IMR-90 (cell line): ENCODE data around the gene DCDC1. TPM values are rescaled to one million over a fixed set of nuclear protein-coding genes. Genes with fewer than 3 reads are reported as not detected.

Experiments
- ATAC-seq: fragments of 200-7000 bp; cut with Tn5 transposase; 2 replicates; pipeline ENCODE4 v1.9.1; 2020; ENCODE audit warnings: low read depth, mild to moderate bottlenecking, moderate library complexity
- BruUV-seq: library from RNA; stranded (reverse); fragments of 400-500 nt; replicated peaks from 2 replicates; lab custom pipeline; 2021; lab: Mats Ljungman, UMichigan
- CTCF ChIA-PET: fragments of 300-600 bp; formaldehyde crosslinking; extraction: SDS; loops from one replicate; lab custom pipeline; 2021; ENCODE audit warnings: antibody characterized with exemption; lab: Yijun Ruan, JAX
- POLR2A ChIA-PET: fragments of 300-600 bp; sonication (Branson Sonifier 250); formaldehyde crosslinking; loops from one replicate; lab custom pipeline; 2022; ENCODE audit warnings: antibody characterized with exemption; ENCODE audit not compliant: unreplicated experiment; lab: Charles Lee
- DNase-seq: peaks from one replicate; pipeline ENCODE4 v3.0.0; 2013
- H2AFZ ChIP-seq: replicated peaks from 2 replicates; pipeline ENCODE3; 2013; ENCODE audit warnings: low read length, mild to moderate bottlenecking; ENCODE audit not compliant: poor library complexity
- H2AK5ac ChIP-seq: 2 replicates; pipeline ENCODE4 v1.6.1; 2013; ENCODE audit warnings: low read depth, low read length, inconsistent platforms
- H2AK9ac ChIP-seq: replicated peaks from 2 replicates; pipeline ENCODE3; 2013; ENCODE audit warnings: mild to moderate bottlenecking, low read depth, low read length, moderate library complexity; ENCODE audit not compliant: poor library complexity
- H2BK120ac ChIP-seq: 2 replicates; pipeline ENCODE4 v1.6.1; 2013; ENCODE audit warnings: low read depth, low read length, inconsistent platforms
- H2BK15ac ChIP-seq: 3 replicates; pipeline ENCODE4 v1.6.1; 2013; ENCODE audit warnings: low read depth, low read length, inconsistent platforms
- H2BK20ac ChIP-seq: 2 replicates; pipeline ENCODE4 v1.6.1; 2013; ENCODE audit warnings: low read depth, mild to moderate bottlenecking, inconsistent platforms, low read length, moderate library complexity
- H2BK5ac ChIP-seq: 2 replicates; pipeline ENCODE4 v1.6.1; 2013; ENCODE audit warnings: mild to moderate bottlenecking, low read depth, low read length, inconsistent platforms; ENCODE audit not compliant: poor library complexity, severe bottlenecking
- H3K14ac ChIP-seq: replicated peaks from 2 replicates; pipeline ENCODE4 v1.6.1; 2013; ENCODE audit warnings: low read depth, low read length, inconsistent platforms
- H3K18ac ChIP-seq: 2 replicates; pipeline ENCODE4 v1.6.1; 2013; ENCODE audit warnings: low read depth, low read length, control low read depth
- H3K23ac ChIP-seq: 2 replicates; pipeline ENCODE4 v1.6.1; 2013; ENCODE audit warnings: low read depth, low read length, inconsistent platforms
- H3K27ac ChIP-seq: 2 replicates; pipeline ENCODE4 v1.5.1; 2013; ENCODE audit warnings: mild to moderate bottlenecking, control low read depth, low read length; ENCODE audit not compliant: insufficient read depth
- H3K27me3 ChIP-seq: 2 replicates; pipeline ENCODE4 v1.6.1; 2013; ENCODE audit warnings: low read length; ENCODE audit not compliant: control insufficient read depth, insufficient read depth
- H3K36me3 ChIP-seq: 2 replicates; pipeline ENCODE4 v1.6.1; 2013; ENCODE audit warnings: low read length, mixed read lengths; ENCODE audit not compliant: control insufficient read depth, insufficient read depth
- H3K4ac ChIP-seq: 2 replicates; pipeline ENCODE4 v1.6.1; 2013; ENCODE audit warnings: low read depth, low read length, inconsistent platforms
- H3K4me1 ChIP-seq: 2 replicates; pipeline ENCODE4 v1.6.1; 2013; ENCODE audit warnings: low read length, mixed read lengths; ENCODE audit not compliant: control insufficient read depth, insufficient read depth
- H3K4me2 ChIP-seq: 2 replicates; pipeline ENCODE4 v1.6.1; 2013; ENCODE audit warnings: low read depth, mild to moderate bottlenecking, control low read depth, low read length, moderate library complexity
- H3K4me3 ChIP-seq: 2 replicates; pipeline ENCODE4 v1.5.1; 2013; ENCODE audit warnings: low read depth, mild to moderate bottlenecking, control low read depth, low read length, moderate library complexity; ENCODE audit not compliant: insufficient read depth
- H3K56ac ChIP-seq: 2 replicates; pipeline ENCODE4 v1.6.1; 2013; ENCODE audit warnings: low read length, inconsistent platforms; ENCODE audit not compliant: insufficient read depth; ENCODE audit errors: extremely low read depth
- H3K79me1 ChIP-seq, 2 experiments: 2 replicates each; pipeline ENCODE4 v1.6.1; 2013; ENCODE audit warnings: low read length in 2 of 2, inconsistent platforms in 1 of 2, low read depth in 1 of 2
- H3K9ac ChIP-seq: 2 replicates; pipeline ENCODE4 v1.6.1; 2013; ENCODE audit warnings: low read depth, low read length, control low read depth
- H3K9me1 ChIP-seq: 2 replicates; pipeline ENCODE4 v1.6.1; 2013; ENCODE audit warnings: low read length, inconsistent platforms; ENCODE audit not compliant: insufficient read depth
- H3K9me3 ChIP-seq: 2 replicates; pipeline ENCODE4 v1.6.1; 2013; ENCODE audit warnings: low read length; ENCODE audit not compliant: control insufficient read depth, insufficient read depth
- H4K20me1 ChIP-seq: 2 replicates; pipeline ENCODE4 v1.6.1; 2013; ENCODE audit warnings: low read length, inconsistent platforms; ENCODE audit not compliant: insufficient read depth
- H4K5ac ChIP-seq: 2 replicates; pipeline ENCODE4 v1.6.1; 2013; ENCODE audit warnings: mild to moderate bottlenecking, low read depth, low read length, control low read depth
- H4K8ac ChIP-seq, 2 experiments: 2 replicates each; pipeline ENCODE4 v1.6.1; 2013; ENCODE audit warnings: low read depth in 2 of 2, low read length in 2 of 2, control low read depth in 1 of 2, inconsistent platforms in 1 of 2
- H4K91ac ChIP-seq: 2 replicates; pipeline ENCODE4 v1.6.1; 2013; ENCODE audit warnings: low read depth, low read length, inconsistent platforms; ENCODE audit not compliant: insufficient read depth
- BHLHE40 ChIP-seq: fragments of 150-350 bp; IDR thresholded peaks from 2 replicates; pipeline ENCODE4 v1.6.1; 2016; ENCODE audit warnings: mild to moderate bottlenecking, low read depth, low read length
- CEBPB ChIP-seq: IDR thresholded peaks from 2 replicates; pipeline ENCODE4 v1.6.1; 2012; ENCODE audit warnings: low read depth, low read length, improper control_type of control experiment
- CHD1 ChIP-seq: IDR thresholded peaks from 2 replicates; pipeline ENCODE4 v1.6.1; 2012; ENCODE audit warnings: low read depth, low read length, improper control_type of control experiment
- FOS ChIP-seq: fragments of 150-350 bp; IDR thresholded peaks from 2 replicates; pipeline ENCODE4 v1.6.1; 2016; ENCODE audit warnings: low read depth, low read length
- MAZ ChIP-seq: IDR thresholded peaks from 2 replicates; pipeline ENCODE4 v1.6.1; 2012; ENCODE audit warnings: low read depth, mild to moderate bottlenecking, low read length, improper control_type of control experiment, moderate library complexity, borderline replicate concordance
- POLR2A ChIP-seq: IDR thresholded peaks from 2 replicates; pipeline ENCODE4 v1.6.1; 2012; ENCODE audit warnings: mild to moderate bottlenecking, low read depth, low read length
- RCOR1 ChIP-seq: IDR thresholded peaks from 2 replicates; pipeline ENCODE4 v1.6.1; 2012; ENCODE audit warnings: mild to moderate bottlenecking, low read length, improper control_type of control experiment; ENCODE audit not compliant: insufficient replicate concordance
- SMC3 ChIP-seq: fragments of 150-350 bp; IDR thresholded peaks from 2 replicates; pipeline ENCODE4 v1.6.1; 2016; ENCODE audit warnings: low read depth, mild to moderate bottlenecking, antibody characterized with exemption, low read length, moderate library complexity
- WGBS, 2 experiments: methylation state at CpG; one replicate each; pipeline versions ENCODE4 v1.1.5 to v1.1.7; 2013; ENCODE audit warnings: missing lambda C conversion rate in 2 of 2; ENCODE audit not compliant: insufficient read length in 1 of 2; ENCODE audit errors: extremely low coverage in 2 of 2; 5-methylcytosine and 5-hydroxymethylcytosine counted together
- dilution Hi-C: fragments of 300-500 bp; cut with HindIII; formaldehyde crosslinking; loops from one replicate; pipeline ENCODE4 v1.14.3; 2018; ENCODE audit warnings: low sequenced_read_pairs; ENCODE audit not compliant: unreplicated experiment
- in situ Hi-C: fragments of 300-500 bp; cut with MboI; formaldehyde crosslinking; loops from 3 replicates; pipeline ENCODE4 v1.14.3; 2019; ENCODE audit warnings: low sequenced_read_pairs, inconsistent platforms, mixed read lengths
- intact Hi-C: fragments of 100-400 bp; cut with micrococcal nuclease; formaldehyde crosslinking; loops from 2 replicates; pipeline ENCODE4 v1.10.0; 2022
- polyA plus RNA-seq, 3 experiments: library from polyadenylated mRNA; depleted of rRNA; stranded (reverse); fragments of >200 nt; gene quantifications; 2 replicates each; pipeline ENCODE4 v1.2.3, GENCODE V29; 2012; ENCODE audit warnings: low replicate concordance in 1 of 3
- total RNA-seq: library from RNA; depleted of rRNA; stranded (reverse); fragments of >200 nt; gene quantifications from 2 replicates; pipeline ENCODE4 v1.2.3, GENCODE V29; 2012
- TF ChIP-seq, protein P1 (sequence below): fragments of 150-350 bp; IDR thresholded peaks from 2 replicates; pipeline ENCODE4 v1.6.1; 2016; ENCODE audit warnings: low read depth, mild to moderate bottlenecking, low read length, moderate library complexity, borderline replicate concordance
- TF ChIP-seq, protein P2 (sequence below): fragments of 150-350 bp; IDR thresholded peaks from 2 replicates; pipeline ENCODE4 v1.6.1; 2017; ENCODE audit warnings: mild to moderate bottlenecking, antibody characterized with exemption, low read length, low read depth

Gene DCDC1
- total and polyA plus RNA-seq, 2 of the 4 experiments (the other 2 are of a cell fraction): not detected

DNA sequence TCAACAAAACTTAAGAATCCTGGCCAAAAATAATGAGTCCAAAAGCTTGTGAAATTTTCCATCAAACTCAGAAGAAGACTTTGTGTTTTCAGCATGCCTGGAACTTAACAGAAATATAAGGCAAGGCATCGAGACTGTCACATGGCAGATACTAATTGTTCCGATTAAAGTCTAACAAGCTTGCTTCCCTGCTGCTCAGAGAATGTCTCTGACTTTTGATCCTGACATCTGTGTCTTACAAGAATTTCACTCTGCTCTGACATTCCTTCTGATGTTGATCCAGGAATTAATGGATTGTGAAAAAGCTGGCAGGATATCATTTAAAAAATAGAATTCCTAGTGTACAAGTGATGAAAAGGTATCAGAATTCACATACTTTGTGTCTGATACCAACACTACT, 170.2 kb downstream of the DCDC1 start:
- BruUV-seq: no TSS peak
- DNase-seq (no peak), ATAC-seq (no peak)
- dilution Hi-C loops (no loop called here), in situ Hi-C loops (no loop called here), intact Hi-C loops (no loop called here)
- H4K91ac ChIP-seq: no peak overlapping the region
- no peaks in the 10 kb centered on the region for H3K36me3 ChIP-seq
- H2AK9ac ChIP-seq: no peak overlapping the region
- no peak overlapping the region for H3K9ac ChIP-seq
- no peaks in the 10 kb centered on the region for H3K27me3 ChIP-seq
- H4K5ac ChIP-seq: no peak overlapping the region
- H3K4me3 ChIP-seq: no peak overlapping the region
- no peaks in the 10 kb centered on the region for H4K20me1 ChIP-seq
- H3K14ac ChIP-seq: no peak overlapping the region
- H3K18ac ChIP-seq: no peak overlapping the region
- no peak overlapping the region for H2BK20ac ChIP-seq
- H3K9me3 ChIP-seq: no peaks in the 10 kb centered on the region
- CTCF ChIA-PET: no interaction called here
- no peak overlapping the region for H3K4ac ChIP-seq
- H3K9me1 ChIP-seq: no peaks in the 10 kb centered on the region
- H3K4me2 ChIP-seq: no peak overlapping the region
- H3K79me1 ChIP-seq: no peaks in the 10 kb centered on the region
- no peak overlapping the region for H3K27ac ChIP-seq
- no peak overlapping the region for H3K23ac ChIP-seq
- H3K4me1 ChIP-seq: no peaks in the 10 kb centered on the region
- TF ChIP-seq SMC3: no peak
- TF ChIP-seq MAZ: no peak
- no peak for TF ChIP-seq CHD1
- TF ChIP-seq, protein P1, sequence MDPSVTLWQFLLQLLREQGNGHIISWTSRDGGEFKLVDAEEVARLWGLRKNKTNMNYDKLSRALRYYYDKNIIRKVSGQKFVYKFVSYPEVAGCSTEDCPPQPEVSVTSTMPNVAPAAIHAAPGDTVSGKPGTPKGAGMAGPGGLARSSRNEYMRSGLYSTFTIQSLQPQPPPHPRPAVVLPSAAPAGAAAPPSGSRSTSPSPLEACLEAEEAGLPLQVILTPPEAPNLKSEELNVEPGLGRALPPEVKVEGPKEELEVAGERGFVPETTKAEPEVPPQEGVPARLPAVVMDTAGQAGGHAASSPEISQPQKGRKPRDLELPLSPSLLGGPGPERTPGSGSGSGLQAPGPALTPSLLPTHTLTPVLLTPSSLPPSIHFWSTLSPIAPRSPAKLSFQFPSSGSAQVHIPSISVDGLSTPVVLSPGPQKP: no peak
- TF ChIP-seq BHLHE40: no peak
- TF ChIP-seq CEBPB: no peak
- TF ChIP-seq POLR2A: no peak
- TF ChIP-seq RCOR1: no peak
- TF ChIP-seq FOS: no peak
- TF ChIP-seq, protein P2, sequence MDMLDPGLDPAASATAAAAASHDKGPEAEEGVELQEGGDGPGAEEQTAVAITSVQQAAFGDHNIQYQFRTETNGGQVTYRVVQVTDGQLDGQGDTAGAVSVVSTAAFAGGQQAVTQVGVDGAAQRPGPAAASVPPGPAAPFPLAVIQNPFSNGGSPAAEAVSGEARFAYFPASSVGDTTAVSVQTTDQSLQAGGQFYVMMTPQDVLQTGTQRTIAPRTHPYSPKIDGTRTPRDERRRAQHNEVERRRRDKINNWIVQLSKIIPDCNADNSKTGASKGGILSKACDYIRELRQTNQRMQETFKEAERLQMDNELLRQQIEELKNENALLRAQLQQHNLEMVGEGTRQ: no peak
- H2BK15ac ChIP-seq: no peak overlapping the region
- H3K56ac ChIP-seq: no peak overlapping the region
- H2AFZ ChIP-seq: no peak overlapping the region
- H2BK120ac ChIP-seq: no peak overlapping the region
- H2AK5ac ChIP-seq: no peak overlapping the region
- no peak overlapping the region for H2BK5ac ChIP-seq
- POLR2A ChIA-PET: no interaction called here
- no peak overlapping the region for H4K8ac ChIP-seq
- WGBS, 2 experiments: no CpG with 5 or more reads among the region's 2 CpGs
